GM10248 (cell line): ENCODE data around the gene TOLLIP.

Experiments
- CTCF ChIA-PET: fragments of 300-600 bp; sonication (Branson Sonifier 250); formaldehyde crosslinking; extraction: SDS; loops from one replicate; lab custom pipeline; 2021; ENCODE audit warnings: antibody characterized with exemption; lab: Yijun Ruan, JAX
- POLR2A ChIA-PET: fragments of 350-650 bp; sonication (Branson Sonifier 250); formaldehyde crosslinking; extraction: SDS; loops from one replicate; lab custom pipeline; 2020; ENCODE audit warnings: antibody characterized with exemption; lab: Yijun Ruan, JAX
- DNase-seq: peaks from one replicate; pipeline ENCODE4 v3.0.0; 2012; ENCODE audit errors: extremely low spot score
- CTCF ChIP-seq: IDR thresholded peaks from 2 replicates; pipeline ENCODE4 v1.5.1; 2012; ENCODE audit warnings: mild to moderate bottlenecking, low read depth; ENCODE audit errors: extremely low read depth, missing control alignments, control extremely low read depth

Gene TOLLIP

GRCh38 chr11:1272531-1272930 is 36.9 kb downstream of the TOLLIP start:
- ChIA-PET POLR2A (no interaction called here), CTCF (no interaction called here)

GRCh38 chr11:1271927-1272326 is 37.5 kb downstream of the TOLLIP start:
- no peak for TF ChIP-seq CTCF
- POLR2A ChIA-PET, result no interaction called here
- no peak for DNase-seq
- CTCF ChIA-PET, result no interaction called here

More at GRCh38 chr11:1272531-1272930, 36.9 kb downstream of the TOLLIP start:
- TF ChIP-seq CTCF, result no peak
- no peak for DNase-seq

GRCh38 chr11:1271406-1271805 is 38.0 kb downstream of the TOLLIP start:
- ChIA-PET POLR2A (no interaction called here), CTCF (no interaction called here)
- no peak for TF ChIP-seq CTCF
- DNase-seq, result no peak

GRCh38 chr11:1271002-1271401 is 38.4 kb downstream of the TOLLIP start:
- CTCF ChIA-PET, result no interaction called here

GRCh38 chr11:1270476-1270875 is 39.0 kb downstream of the TOLLIP start:
- POLR2A ChIA-PET, result no interaction called here
- no peak for DNase-seq
- CTCF ChIA-PET, result no interaction called here
- no peak for TF ChIP-seq CTCF

More at GRCh38 chr11:1271002-1271401, 38.4 kb downstream of the TOLLIP start:
- DNase-seq, result no peak
- POLR2A ChIA-PET, result no interaction called here
- no peak for TF ChIP-seq CTCF

GRCh38 chr11:1269957-1270356 is 39.5 kb downstream of the TOLLIP start:
- ChIA-PET CTCF (interaction anchor here (0.9 kb wide), 1 partner anchor 16 kb away, joined by 5 read pairs; no protein-coding TSS in a partner anchor), POLR2A (no interaction called here)
- no peak for DNase-seq
- no peak for TF ChIP-seq CTCF
